ENCODE data around the gene DOCK8.
"Not testable (repeated sequence)": the region's sequence is repeated elsewhere in the genome, so short reads cannot be mapped to it uniquely, and the experiment has no call there.

Gene DOCK8

DNA sequence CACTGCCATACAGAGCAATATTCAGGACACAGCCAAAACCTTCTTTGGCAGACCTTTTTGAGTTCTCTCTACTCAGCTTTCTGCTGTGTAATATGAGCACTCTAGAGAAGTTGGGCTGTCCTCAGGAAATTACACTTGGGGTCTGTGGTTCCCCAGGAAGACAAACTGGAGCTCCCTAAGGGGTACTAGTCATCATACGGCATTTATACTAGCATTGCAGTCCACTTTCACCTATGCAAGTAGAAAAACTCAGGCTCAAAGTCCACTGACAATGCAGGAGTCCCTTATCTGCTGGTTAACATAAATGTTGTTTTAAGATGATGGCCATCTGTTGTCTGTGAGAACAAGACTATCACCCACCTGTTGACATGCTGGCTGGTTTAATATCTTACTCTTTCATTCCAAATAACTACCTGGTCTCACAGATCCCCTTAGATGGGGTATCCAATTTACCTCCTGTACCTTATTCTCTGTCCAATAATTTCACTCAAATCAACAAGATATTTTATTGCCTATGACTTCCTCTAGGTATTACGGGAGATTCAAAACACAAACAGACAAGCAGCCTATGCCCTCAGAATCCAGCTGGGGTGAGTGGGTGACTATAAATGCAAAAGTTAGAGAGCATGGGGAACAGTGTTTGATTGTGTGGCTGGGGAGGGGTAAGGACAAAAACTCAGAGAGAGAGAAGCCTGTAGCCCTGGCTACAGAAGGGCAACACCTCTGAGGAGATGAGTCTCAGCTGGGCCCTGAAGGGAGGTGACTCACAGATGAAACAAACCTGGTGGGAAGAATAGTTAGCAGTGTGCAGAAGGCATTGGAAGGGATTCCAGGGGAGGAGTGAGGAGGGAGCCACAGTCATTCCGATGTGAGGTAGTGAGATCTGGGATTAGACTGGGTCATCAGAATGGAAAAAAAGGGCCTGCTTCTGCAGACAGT, 10.2 kb downstream of the DOCK8 start:
- H3K4me3 ChIP-seq (IDR thresholded peaks at IDR 0.05; ENCODE audit: insufficient read depth, low read depth, low read length), result no peak overlapping the region
- H3K9ac ChIP-seq, result no peak overlapping the region
- H3K27me3 ChIP-seq (ENCODE audit: insufficient read depth, low read depth), result no peaks in the 10 kb centered on the region
- H3K4me1 ChIP-seq (ENCODE audit: low read depth, poor library complexity, severe bottlenecking), result no peaks in the 10 kb centered on the region
- no peaks in the 10 kb centered on the region for H3K36me3 ChIP-seq (ENCODE audit: insufficient read depth)
- H3K27ac ChIP-seq, result no peak overlapping the region
- H3K79me2 ChIP-seq (ENCODE audit: insufficient read depth, low read depth), result no peaks in the 10 kb centered on the region
- H2AFZ ChIP-seq (ENCODE audit: low read depth), result no peak overlapping the region
- H4K20me1 ChIP-seq (ENCODE audit: insufficient read depth), result no peaks in the 10 kb centered on the region
- TF ChIP-seq, protein P1, sequence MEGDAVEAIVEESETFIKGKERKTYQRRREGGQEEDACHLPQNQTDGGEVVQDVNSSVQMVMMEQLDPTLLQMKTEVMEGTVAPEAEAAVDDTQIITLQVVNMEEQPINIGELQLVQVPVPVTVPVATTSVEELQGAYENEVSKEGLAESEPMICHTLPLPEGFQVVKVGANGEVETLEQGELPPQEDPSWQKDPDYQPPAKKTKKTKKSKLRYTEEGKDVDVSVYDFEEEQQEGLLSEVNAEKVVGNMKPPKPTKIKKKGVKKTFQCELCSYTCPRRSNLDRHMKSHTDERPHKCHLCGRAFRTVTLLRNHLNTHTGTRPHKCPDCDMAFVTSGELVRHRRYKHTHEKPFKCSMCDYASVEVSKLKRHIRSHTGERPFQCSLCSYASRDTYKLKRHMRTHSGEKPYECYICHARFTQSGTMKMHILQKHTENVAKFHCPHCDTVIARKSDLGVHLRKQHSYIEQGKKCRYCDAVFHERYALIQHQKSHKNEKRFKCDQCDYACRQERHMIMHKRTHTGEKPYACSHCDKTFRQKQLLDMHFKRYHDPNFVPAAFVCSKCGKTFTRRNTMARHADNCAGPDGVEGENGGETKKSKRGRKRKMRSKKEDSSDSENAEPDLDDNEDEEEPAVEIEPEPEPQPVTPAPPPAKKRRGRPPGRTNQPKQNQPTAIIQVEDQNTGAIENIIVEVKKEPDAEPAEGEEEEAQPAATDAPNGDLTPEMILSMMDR (conservative IDR thresholded peaks at IDR 0.05; ENCODE audit: low read depth, low read length), result no peak
- no peak overlapping the region for H3K4me2 ChIP-seq

DNA sequence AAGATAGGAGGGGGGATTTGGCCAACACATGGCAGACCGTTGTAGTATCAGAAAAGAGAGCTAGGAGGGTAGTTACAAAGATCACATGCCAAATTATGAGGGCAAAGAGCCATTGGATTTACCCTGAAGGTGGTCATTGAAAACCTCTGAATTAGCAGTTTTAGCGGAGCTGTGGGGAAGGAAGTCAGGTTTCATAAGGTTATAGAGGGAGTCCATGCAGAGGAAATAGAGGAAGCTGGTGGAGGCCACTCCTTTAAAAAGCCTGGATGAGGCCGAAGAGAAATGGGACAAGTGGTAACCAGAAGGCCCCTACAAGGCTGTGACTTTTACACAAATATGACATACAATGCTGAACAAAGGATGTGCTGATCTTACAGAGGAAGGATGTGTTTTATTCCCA, 13.2 kb downstream of the DOCK8 start:
- H3K9ac ChIP-seq, result no peak overlapping the region
- no peak overlapping the region for H2AFZ ChIP-seq (ENCODE audit: low read depth)
- TF ChIP-seq, protein P1 (conservative IDR thresholded peaks at IDR 0.05; ENCODE audit: low read depth, low read length), result no peak
- no peak overlapping the region for H3K27ac ChIP-seq
- H3K4me2 ChIP-seq, result no peak overlapping the region
- H3K4me3 ChIP-seq (IDR thresholded peaks at IDR 0.05; ENCODE audit: insufficient read depth, low read depth, low read length), result no peak overlapping the region
- H4K20me1 ChIP-seq (ENCODE audit: insufficient read depth), result no peaks in the 10 kb centered on the region
- no peaks in the 10 kb centered on the region for H3K4me1 ChIP-seq (ENCODE audit: low read depth, poor library complexity, severe bottlenecking)
- no peaks in the 10 kb centered on the region for H3K36me3 ChIP-seq (ENCODE audit: insufficient read depth)
- no peaks in the 10 kb centered on the region for H3K79me2 ChIP-seq (ENCODE audit: insufficient read depth, low read depth)
- H3K27me3 ChIP-seq (ENCODE audit: insufficient read depth, low read depth), result no peaks in the 10 kb centered on the region

DNA sequence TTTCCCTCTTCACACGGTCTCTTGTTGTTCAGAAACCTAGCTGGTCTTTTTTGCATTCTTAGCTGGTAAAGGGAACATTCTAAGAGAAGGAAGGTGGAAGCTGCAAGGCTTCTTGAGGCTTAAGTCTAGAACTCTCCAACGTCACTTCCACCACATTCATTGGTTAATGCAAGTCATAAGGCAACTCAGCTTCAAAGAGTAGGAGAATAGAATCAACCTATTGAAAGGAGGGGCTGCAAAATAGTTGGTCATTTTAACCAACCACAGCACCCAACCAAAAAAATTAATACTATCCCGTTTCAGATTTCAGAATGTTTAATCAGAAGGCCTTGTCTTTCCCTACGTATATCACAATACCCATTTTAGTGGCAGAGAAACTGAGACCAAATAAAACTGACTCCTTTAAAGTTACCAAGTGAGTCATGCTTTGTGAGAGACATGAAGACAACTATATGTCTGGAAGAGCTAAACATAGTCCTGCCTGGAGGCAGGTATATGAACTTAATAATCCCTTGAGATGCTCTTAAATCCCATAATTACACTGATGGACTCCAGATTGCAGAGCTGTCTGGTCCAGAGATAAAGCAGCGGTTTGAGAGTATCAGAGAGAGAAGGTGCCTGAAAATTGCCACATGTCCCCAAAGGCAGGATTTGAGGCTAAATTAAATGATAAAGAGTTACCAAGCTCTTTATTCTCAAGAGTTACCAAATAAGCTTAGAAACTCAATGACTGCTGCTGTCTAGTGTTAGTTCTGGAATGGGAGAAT, 14.4 kb downstream of the DOCK8 start:
- Histone ChIP-seq H3K27me3 (ENCODE audit: insufficient read depth, low read depth) (no peaks in the 10 kb centered on the region), H2AFZ (ENCODE audit: low read depth) (no peak overlapping the region), H3K79me2 (ENCODE audit: insufficient read depth, low read depth) (no peaks in the 10 kb centered on the region), H3K4me1 (ENCODE audit: low read depth, poor library complexity, severe bottlenecking) (no peaks in the 10 kb centered on the region), H3K4me2 (no peak overlapping the region), H4K20me1 (ENCODE audit: insufficient read depth) (no peaks in the 10 kb centered on the region), H3K36me3 (ENCODE audit: insufficient read depth) (no peaks in the 10 kb centered on the region), H3K27ac (no peak overlapping the region), H3K4me3 (IDR thresholded peaks at IDR 0.05; ENCODE audit: insufficient read depth, low read depth, low read length) (no peak overlapping the region), H3K9ac (no peak overlapping the region)
- TF ChIP-seq, protein P1 (conservative IDR thresholded peaks at IDR 0.05; ENCODE audit: low read depth, low read length), result no peak

DNA sequence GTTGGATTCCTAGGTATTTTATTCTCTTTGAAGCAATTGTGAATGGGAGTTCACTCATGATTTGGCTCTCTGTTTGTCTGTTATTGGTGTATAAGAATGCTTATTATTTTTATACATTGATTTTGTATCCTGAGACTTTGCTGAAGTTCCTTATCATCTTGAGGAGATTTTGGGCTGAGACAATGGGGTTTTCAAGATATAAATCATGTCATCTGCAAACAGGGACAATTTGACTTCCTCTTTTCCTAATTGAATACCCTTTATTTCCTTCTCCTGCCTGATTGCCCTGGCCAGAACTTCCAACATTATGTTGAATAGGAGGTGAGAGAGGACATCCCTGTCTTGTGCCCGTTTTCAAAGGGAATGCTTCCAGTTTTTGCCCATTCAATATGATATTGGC, 17.0 kb downstream of the DOCK8 start:
- H3K27ac ChIP-seq; H2AFZ ChIP-seq (ENCODE audit: low read depth); H3K27me3 ChIP-seq (ENCODE audit: insufficient read depth, low read depth); H4K20me1 ChIP-seq (ENCODE audit: insufficient read depth); H3K4me2 ChIP-seq; H3K4me1 ChIP-seq (ENCODE audit: low read depth, poor library complexity, severe bottlenecking); H3K36me3 ChIP-seq (ENCODE audit: insufficient read depth); H3K79me2 ChIP-seq (ENCODE audit: insufficient read depth, low read depth); H3K9ac ChIP-seq; H3K4me3 ChIP-seq (IDR thresholded peaks at IDR 0.05; ENCODE audit: insufficient read depth, low read depth, low read length): not testable (repeated sequence)

DNA sequence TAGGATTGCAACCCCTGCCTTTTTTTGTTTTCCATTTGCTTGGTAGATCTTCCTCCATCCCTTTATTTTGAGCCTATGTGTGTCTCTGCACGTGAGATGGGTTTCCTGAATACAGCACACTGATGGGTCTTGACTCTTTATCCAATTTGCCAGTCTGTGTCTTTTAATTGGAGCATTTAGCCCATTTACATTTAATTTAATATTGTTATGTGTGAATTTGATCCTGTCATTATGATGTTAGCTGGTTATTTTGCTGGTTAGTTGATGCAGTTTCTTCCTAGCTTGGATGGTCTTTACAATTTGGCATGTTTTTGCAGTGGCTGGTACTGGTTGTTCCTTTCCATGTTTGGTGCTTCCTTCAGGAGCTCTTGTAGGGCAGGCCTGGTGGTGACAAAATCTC, 19.0 kb downstream of the DOCK8 start:
- H3K4me3 ChIP-seq (IDR thresholded peaks at IDR 0.05; ENCODE audit: insufficient read depth, low read depth, low read length); H3K9ac ChIP-seq; H3K79me2 ChIP-seq (ENCODE audit: insufficient read depth, low read depth); H2AFZ ChIP-seq (ENCODE audit: low read depth); H3K27ac ChIP-seq; H4K20me1 ChIP-seq (ENCODE audit: insufficient read depth); H3K4me2 ChIP-seq; H3K36me3 ChIP-seq (ENCODE audit: insufficient read depth); H3K27me3 ChIP-seq (ENCODE audit: insufficient read depth, low read depth); H3K4me1 ChIP-seq (ENCODE audit: low read depth, poor library complexity, severe bottlenecking): not testable (repeated sequence)
